WTC11 (cell line): ENCODE measurements around the gene TMTC3. TPM values are rescaled to one million over a fixed set of nuclear protein-coding genes. Genes with fewer than 3 reads are reported as not detected.

Experiments
- ATAC-seq: fragments of 200-7000 bp; cut with Tn5 transposase; 2 replicates; pipeline ENCODE4 v1.10.0; 2021; ENCODE audit warnings: mild to moderate bottlenecking, moderate library complexity
- CTCF ChIA-PET: fragments of 300-600 bp; sonication (Branson Sonifier 250); formaldehyde crosslinking; loops from one replicate; lab custom pipeline; 2021; ENCODE audit warnings: antibody characterized with exemption; lab: Charles Lee
- POLR2A ChIA-PET: fragments of 350-600 bp; sonication (Branson Sonifier 250); formaldehyde crosslinking; loops from one replicate; lab custom pipeline; 2021; ENCODE audit warnings: antibody characterized with exemption; lab: Charles Lee
- DNase-seq: peaks from one replicate; pipeline ENCODE4 v3.0.0; 2021; ENCODE audit warnings: low spot score
- H3K27ac Mint-ChIP-seq: 2 replicates; pipeline ENCODE4 v1.8.0; 2021; ENCODE audit warnings: mixed read lengths
- H3K27me3 Mint-ChIP-seq: 2 replicates; pipeline ENCODE4 v1.8.0; 2021; ENCODE audit warnings: low read depth, mild to moderate bottlenecking, moderate library complexity, mixed read lengths
- H3K36me3 Mint-ChIP-seq: 2 replicates; pipeline ENCODE4 v1.8.0; 2021; ENCODE audit warnings: mixed read lengths
- H3K4me1 Mint-ChIP-seq: 2 replicates; pipeline ENCODE4 v1.8.0; 2022; ENCODE audit warnings: mixed read lengths
- H3K4me3 Mint-ChIP-seq: 2 replicates; pipeline ENCODE4 v1.8.0; 2021; ENCODE audit warnings: mild to moderate bottlenecking, moderate library complexity, mixed read lengths
- H3K9me3 Mint-ChIP-seq: 2 replicates; pipeline ENCODE4 v1.8.0; 2021; ENCODE audit warnings: mixed read lengths
- ATF1 ChIP-seq: sonication (generic); formaldehyde crosslinking; IDR thresholded peaks from 2 replicates; pipeline ENCODE4 v1.8.1; 2023; ENCODE audit warnings: mild to moderate bottlenecking, moderate library complexity, missing genetic modification reagents
- ATF2 ChIP-seq: sonication (generic); formaldehyde crosslinking; IDR thresholded peaks from 2 replicates; pipeline ENCODE4 v1.8.1; 2022; ENCODE audit warnings: low read depth, missing genetic modification reagents, borderline replicate concordance
- CREB1 ChIP-seq: sonication (generic); formaldehyde crosslinking; IDR thresholded peaks from 2 replicates; pipeline ENCODE4 v1.8.0; 2023; ENCODE audit warnings: mild to moderate bottlenecking, missing genetic modification reagents
- CREM ChIP-seq: sonication (generic); formaldehyde crosslinking; IDR thresholded peaks from 2 replicates; pipeline ENCODE4 v1.8.1; 2022; ENCODE audit warnings: mild to moderate bottlenecking, missing genetic modification reagents, moderate library complexity
- FOXJ3 ChIP-seq: sonication (generic); formaldehyde crosslinking; IDR thresholded peaks from 2 replicates; pipeline ENCODE4 v1.9.0; 2021; ENCODE audit warnings: missing genetic modification reagents, mild to moderate bottlenecking, borderline replicate concordance
- JAZF1 ChIP-seq: fragments of 250-450 bp; sonication (Bioruptor Pico); IDR thresholded peaks from 2 replicates; pipeline ENCODE4 v1.9.0; 2021; ENCODE audit warnings: moderate library complexity, mild to moderate bottlenecking, inconsistent platforms
- JUN ChIP-seq: sonication (generic); formaldehyde crosslinking; IDR thresholded peaks from 2 replicates; pipeline ENCODE4 v1.8.0; 2023; ENCODE audit warnings: mild to moderate bottlenecking, missing genetic modification reagents
- NFATC4 ChIP-seq: fragments of 250-450 bp; sonication (Bioruptor Pico); IDR thresholded peaks from 2 replicates; pipeline ENCODE4 v1.9.0; 2021; ENCODE audit warnings: mild to moderate bottlenecking
- NFE2L1 ChIP-seq: sonication (generic); formaldehyde crosslinking; IDR thresholded peaks from 2 replicates; pipeline ENCODE4 v1.8.1; 2023; ENCODE audit warnings: missing genetic modification reagents
- NFYB ChIP-seq: sonication (generic); formaldehyde crosslinking; conservative IDR thresholded peaks from 2 replicates; pipeline ENCODE4 v1.8.0; 2022; ENCODE audit warnings: low read depth, missing genetic modification reagents
- NR1H2 ChIP-seq: sonication (generic); formaldehyde crosslinking; IDR thresholded peaks from 2 replicates; pipeline ENCODE4 v1.9.0; 2021; ENCODE audit warnings: mild to moderate bottlenecking, moderate library complexity, missing genetic modification reagents
- RORB ChIP-seq: fragments of 250-450 bp; sonication (Bioruptor Pico); IDR thresholded peaks from 2 replicates; pipeline ENCODE4 v1.9.0; 2021; ENCODE audit warnings: mild to moderate bottlenecking
- SOX15 ChIP-seq: fragments of 250-450 bp; sonication (Bioruptor Pico); IDR thresholded peaks from 2 replicates; pipeline ENCODE4 v1.9.0; 2021; ENCODE audit warnings: mild to moderate bottlenecking
- TCF7 ChIP-seq: sonication (generic); formaldehyde crosslinking; IDR thresholded peaks from 2 replicates; pipeline ENCODE4 v1.8.0; 2022; ENCODE audit warnings: mild to moderate bottlenecking, low read depth, missing genetic modification reagents, moderate library complexity
- USF2 ChIP-seq: sonication (generic); formaldehyde crosslinking; IDR thresholded peaks from 2 replicates; pipeline ENCODE4 v1.8.1; 2023; ENCODE audit warnings: mild to moderate bottlenecking, missing genetic modification reagents, moderate library complexity
- ZBTB43 ChIP-seq: sonication (generic); formaldehyde crosslinking; IDR thresholded peaks from 2 replicates; pipeline ENCODE4 v1.8.1; 2023; ENCODE audit warnings: mild to moderate bottlenecking, missing genetic modification reagents
- ZNF219 ChIP-seq: sonication (generic); formaldehyde crosslinking; IDR thresholded peaks from 2 replicates; pipeline ENCODE4 v1.8.0; 2023; ENCODE audit warnings: missing genetic modification reagents, mild to moderate bottlenecking, borderline replicate concordance
- total RNA-seq: library from RNA; stranded (reverse); gene quantifications from 3 replicates; pipeline ENCODE4 v1.2.3, GENCODE V29; 2021
- TF ChIP-seq, protein P1 (sequence below): sonication (generic); formaldehyde crosslinking; IDR thresholded peaks from 2 replicates; pipeline ENCODE4 v1.8.1; 2023; ENCODE audit warnings: mild to moderate bottlenecking, moderate library complexity, missing genetic modification reagents
- TF ChIP-seq, protein P2 (sequence below): fragments of 250-450 bp; sonication (Bioruptor Pico); IDR thresholded peaks from 2 replicates; pipeline ENCODE4 v1.9.0; 2021; ENCODE audit warnings: mild to moderate bottlenecking
- TF ChIP-seq, protein P3 (sequence below): fragments of 250-450 bp; sonication (Bioruptor Pico); IDR thresholded peaks from 2 replicates; pipeline ENCODE4 v1.8.0; 2021; ENCODE audit warnings: mild to moderate bottlenecking

TMTC3 gene
- total RNA-seq, 1 experiment from 2014 or later: 38.8 TPM

DNA sequence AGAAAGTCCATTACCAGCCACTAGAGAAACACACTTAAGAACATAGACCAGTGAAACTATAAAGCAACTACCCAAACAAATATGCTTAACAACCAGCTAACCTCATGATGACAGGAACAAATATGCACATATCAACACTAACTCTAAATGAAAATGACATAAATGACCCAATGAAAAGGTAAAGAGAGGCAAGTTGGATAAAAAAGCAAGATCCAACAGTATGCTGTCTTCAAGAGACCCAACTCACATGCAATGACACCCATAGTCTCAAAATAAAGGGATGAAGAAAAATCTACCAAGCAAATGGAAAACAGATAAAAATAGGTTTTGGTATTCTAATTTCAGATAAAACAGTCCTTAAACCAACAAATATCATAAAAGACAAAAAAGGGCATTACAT is 77.8 kb downstream of the TMTC3 start:
- TF ChIP-seq USF2 (CRISPR knock-in tag): no peak
- no peak for TF ChIP-seq JUN (CRISPR knock-in tag)
- TF ChIP-seq RORB: no peak
- Mint-ChIP-seq H3K9me3 (peaks cover 57% of the 10 kb centered on the region), H3K27me3 (no peaks in the 10 kb centered on the region; the same call in 1 of the 2 replicates), H3K4me1 (no peaks in the 10 kb centered on the region), H3K4me3 (no peak overlapping the region), H3K27ac (no peak overlapping the region), H3K36me3 (peaks cover 26% of the 10 kb centered on the region)
- ChIA-PET CTCF (no interaction called here), POLR2A (no interaction called here)
- DNase-seq (no peak), ATAC-seq (no peak)

GRCh38 chr12:88223519-88223918 is 81.4 kb downstream of the TMTC3 start:
- CTCF ChIA-PET: no interaction called here
- peaks cover 28% of the 10 kb centered on the region for H3K4me1 Mint-ChIP-seq
- H3K9me3 Mint-ChIP-seq: peaks cover 49% of the 10 kb centered on the region
- peaks cover 26% of the 10 kb centered on the region for H3K36me3 Mint-ChIP-seq
- DNase-seq: no peak
- TF ChIP-seq TCF7 (CRISPR knock-in tag): no peak
- TF ChIP-seq, all 79 proteins: peak for 0
- ATAC-seq: no peak
- H3K27ac Mint-ChIP-seq: no peak overlapping the region
- no peaks in the 10 kb centered on the region for H3K27me3 Mint-ChIP-seq
- H3K4me3 Mint-ChIP-seq: no peak overlapping the region
- POLR2A ChIA-PET: no interaction called here

DNA sequence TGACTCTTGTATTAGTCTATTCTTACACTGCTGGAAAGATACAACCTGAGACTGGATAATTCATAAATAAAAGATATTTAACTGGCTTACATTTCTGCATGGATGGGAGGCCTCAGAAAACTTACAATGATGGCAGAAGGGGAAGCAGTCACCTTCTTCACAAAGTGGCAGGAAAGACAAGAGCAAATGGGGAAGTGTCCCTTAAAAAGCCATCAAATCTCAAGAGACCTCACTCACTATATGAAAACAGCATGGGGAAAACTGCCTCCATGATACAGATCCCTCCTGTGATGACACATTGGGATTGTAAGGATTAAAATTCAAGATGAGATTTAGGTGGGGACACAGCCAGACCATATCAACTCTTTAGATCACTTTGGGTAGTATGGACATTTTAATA is 83.7 kb downstream of the TMTC3 start:
- TF ChIP-seq JAZF1: no peak
- TF ChIP-seq, all 79 proteins: peak for 0
- ChIA-PET CTCF (no interaction called here), POLR2A (no interaction called here)
- H3K27ac Mint-ChIP-seq: no peak overlapping the region
- H3K9me3 Mint-ChIP-seq: peaks cover 36% of the 10 kb centered on the region
- no peak for DNase-seq
- no peak overlapping the region for H3K4me3 Mint-ChIP-seq
- H3K27me3 Mint-ChIP-seq: no peaks in the 10 kb centered on the region
- H3K36me3 Mint-ChIP-seq: peaks cover 17% of the 10 kb centered on the region
- peaks cover 31% of the 10 kb centered on the region for H3K4me1 Mint-ChIP-seq
- ATAC-seq: no peak

DNA sequence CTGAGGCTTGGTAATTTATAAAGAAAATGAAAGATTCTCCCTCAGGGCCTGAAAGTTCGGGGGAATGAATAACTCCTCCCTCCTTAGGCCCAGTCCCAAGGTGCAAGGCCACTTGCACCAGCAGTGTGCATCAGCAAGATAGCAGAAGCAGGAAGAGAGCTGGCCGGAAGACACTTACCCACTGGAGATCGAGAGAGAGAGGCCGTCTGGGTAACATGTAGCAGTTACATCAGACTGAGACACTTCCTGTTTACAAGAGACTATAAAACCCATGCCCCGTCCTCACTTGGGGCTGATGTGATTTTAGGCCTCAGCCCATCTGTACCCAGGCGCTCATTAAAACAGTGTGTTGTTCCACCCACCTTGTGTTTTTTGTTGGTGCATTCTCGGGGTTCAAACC is 85.2 kb downstream of the TMTC3 start:
- CTCF ChIA-PET: no interaction called here
- H3K27ac Mint-ChIP-seq: no peak overlapping the region
- POLR2A ChIA-PET: no interaction called here
- TF ChIP-seq, protein P1, sequence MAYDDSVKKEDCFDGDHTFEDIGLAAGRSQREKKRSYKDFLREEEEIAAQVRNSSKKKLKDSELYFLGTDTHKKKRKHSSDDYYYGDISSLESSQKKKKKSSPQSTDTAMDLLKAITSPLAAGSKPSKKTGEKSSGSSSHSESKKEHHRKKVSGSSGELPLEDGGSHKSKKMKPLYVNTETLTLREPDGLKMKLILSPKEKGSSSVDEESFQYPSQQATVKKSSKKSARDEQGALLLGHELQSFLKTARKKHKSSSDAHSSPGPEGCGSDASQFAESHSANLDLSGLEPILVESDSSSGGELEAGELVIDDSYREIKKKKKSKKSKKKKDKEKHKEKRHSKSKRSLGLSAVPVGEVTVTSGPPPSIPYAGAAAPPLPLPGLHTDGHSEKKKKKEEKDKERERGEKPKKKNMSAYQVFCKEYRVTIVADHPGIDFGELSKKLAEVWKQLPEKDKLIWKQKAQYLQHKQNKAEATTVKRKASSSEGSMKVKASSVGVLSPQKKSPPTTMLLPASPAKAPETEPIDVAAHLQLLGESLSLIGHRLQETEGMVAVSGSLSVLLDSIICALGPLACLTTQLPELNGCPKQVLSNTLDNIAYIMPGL: no peak
- TF ChIP-seq NFATC4 (CRISPR knock-in tag): no peak
- no peak for TF ChIP-seq CREB1 (CRISPR knock-in tag)
- no peak for TF ChIP-seq FOXJ3 (CRISPR knock-in tag)
- no peak for TF ChIP-seq RORB
- TF ChIP-seq NFE2L1 (CRISPR knock-in tag): no peak
- TF ChIP-seq ZBTB43 (CRISPR knock-in tag): no peak
- no peak for TF ChIP-seq ATF2 (CRISPR knock-in tag)
- no peak for TF ChIP-seq SOX15
- TF ChIP-seq, protein P2, sequence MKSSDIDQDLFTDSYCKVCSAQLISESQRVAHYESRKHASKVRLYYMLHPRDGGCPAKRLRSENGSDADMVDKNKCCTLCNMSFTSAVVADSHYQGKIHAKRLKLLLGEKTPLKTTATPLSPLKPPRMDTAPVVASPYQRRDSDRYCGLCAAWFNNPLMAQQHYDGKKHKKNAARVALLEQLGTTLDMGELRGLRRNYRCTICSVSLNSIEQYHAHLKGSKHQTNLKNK (CRISPR knock-in tag): no peak
- TF ChIP-seq ZNF219: no peak
- TF ChIP-seq, protein P3, sequence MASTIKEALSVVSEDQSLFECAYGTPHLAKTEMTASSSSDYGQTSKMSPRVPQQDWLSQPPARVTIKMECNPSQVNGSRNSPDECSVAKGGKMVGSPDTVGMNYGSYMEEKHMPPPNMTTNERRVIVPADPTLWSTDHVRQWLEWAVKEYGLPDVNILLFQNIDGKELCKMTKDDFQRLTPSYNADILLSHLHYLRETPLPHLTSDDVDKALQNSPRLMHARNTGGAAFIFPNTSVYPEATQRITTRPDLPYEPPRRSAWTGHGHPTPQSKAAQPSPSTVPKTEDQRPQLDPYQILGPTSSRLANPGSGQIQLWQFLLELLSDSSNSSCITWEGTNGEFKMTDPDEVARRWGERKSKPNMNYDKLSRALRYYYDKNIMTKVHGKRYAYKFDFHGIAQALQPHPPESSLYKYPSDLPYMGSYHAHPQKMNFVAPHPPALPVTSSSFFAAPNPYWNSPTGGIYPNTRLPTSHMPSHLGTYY (CRISPR knock-in tag): no peak
- TF ChIP-seq CREM: no peak
- no peak for TF ChIP-seq ATF1 (CRISPR knock-in tag)
- TF ChIP-seq NFYB (CRISPR knock-in tag): no peak
- TF ChIP-seq NR1H2 (CRISPR knock-in tag): no peak
- no peak; the same call in 1 of the 2 replicates for ATAC-seq
- no peaks in the 10 kb centered on the region for H3K27me3 Mint-ChIP-seq
- peaks cover 6% of the 10 kb centered on the region for H3K36me3 Mint-ChIP-seq
- no peak overlapping the region for H3K4me3 Mint-ChIP-seq
- DNase-seq: no peak
- H3K4me1 Mint-ChIP-seq: peaks cover 31% of the 10 kb centered on the region
- H3K9me3 Mint-ChIP-seq: peaks cover 21% of the 10 kb centered on the region
